ENCODE results near the gene RPGRIP1. TPM values are rescaled to one million over a fixed set of nuclear protein-coding genes. Genes with fewer than 3 reads are reported as not detected.

Gene RPGRIP1
- total RNA-seq, 1 donor from 2014 or later = not detected

- no peaks in the 10 kb centered on the region for H3K27me3 ChIP-seq (ENCODE audit: control insufficient read depth, insufficient read depth, low read length)
- H3K4me3 ChIP-seq (ENCODE audit: low read depth, low read length) = no peak overlapping the region
- H3K36me3 ChIP-seq (ENCODE audit: control insufficient read depth, insufficient read depth, low read length) = no peaks in the 10 kb centered on the region
- TF ChIP-seq, protein P1, sequence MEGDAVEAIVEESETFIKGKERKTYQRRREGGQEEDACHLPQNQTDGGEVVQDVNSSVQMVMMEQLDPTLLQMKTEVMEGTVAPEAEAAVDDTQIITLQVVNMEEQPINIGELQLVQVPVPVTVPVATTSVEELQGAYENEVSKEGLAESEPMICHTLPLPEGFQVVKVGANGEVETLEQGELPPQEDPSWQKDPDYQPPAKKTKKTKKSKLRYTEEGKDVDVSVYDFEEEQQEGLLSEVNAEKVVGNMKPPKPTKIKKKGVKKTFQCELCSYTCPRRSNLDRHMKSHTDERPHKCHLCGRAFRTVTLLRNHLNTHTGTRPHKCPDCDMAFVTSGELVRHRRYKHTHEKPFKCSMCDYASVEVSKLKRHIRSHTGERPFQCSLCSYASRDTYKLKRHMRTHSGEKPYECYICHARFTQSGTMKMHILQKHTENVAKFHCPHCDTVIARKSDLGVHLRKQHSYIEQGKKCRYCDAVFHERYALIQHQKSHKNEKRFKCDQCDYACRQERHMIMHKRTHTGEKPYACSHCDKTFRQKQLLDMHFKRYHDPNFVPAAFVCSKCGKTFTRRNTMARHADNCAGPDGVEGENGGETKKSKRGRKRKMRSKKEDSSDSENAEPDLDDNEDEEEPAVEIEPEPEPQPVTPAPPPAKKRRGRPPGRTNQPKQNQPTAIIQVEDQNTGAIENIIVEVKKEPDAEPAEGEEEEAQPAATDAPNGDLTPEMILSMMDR (IDR thresholded peaks at IDR 0.05; ENCODE audit: insufficient read depth, low read length, poor library complexity, severe bottlenecking) = no peak
- DNase-seq (ENCODE audit: low read depth) = no peak
Measured at GRCh38 chr14:21308132-21308478, 28.2 kb downstream of the RPGRIP1 start.

DNA sequence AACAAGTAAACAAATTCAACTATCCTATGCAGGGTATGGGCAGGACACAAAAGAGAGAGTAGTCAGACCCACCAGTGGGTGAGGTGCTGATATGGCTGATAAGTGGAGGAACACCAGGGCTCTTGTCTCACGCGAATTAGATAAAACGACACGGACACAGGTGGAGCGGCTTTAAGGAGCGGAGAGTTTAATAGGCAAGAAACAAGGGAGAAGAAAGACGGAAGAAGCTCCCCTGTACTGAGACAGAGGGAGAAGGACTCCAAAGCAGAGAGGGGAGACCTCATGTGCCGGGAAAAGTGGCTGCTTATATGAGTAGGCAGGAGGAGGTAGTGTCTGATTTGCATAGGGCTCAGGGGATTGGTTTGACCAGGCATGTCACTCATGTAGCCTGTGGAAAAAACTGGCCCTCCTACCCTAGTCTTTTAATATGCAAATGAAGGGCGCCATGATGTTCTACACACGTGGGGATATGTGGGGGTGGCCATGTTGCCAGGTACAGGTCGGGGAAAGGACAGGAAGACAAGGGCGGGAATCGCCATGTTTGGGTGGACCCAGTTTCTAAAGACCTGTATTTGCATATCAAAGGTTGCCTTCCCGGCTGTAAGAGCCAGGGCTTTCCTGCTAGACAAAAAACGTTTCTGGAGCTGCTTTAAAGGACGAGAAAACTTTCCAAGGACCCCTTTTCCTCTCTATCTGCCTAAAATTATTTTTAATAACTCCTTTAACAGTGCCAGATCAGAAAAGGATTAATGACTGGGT is 28.8 kb downstream of the RPGRIP1 start:
- Histone ChIP-seq H3K36me3 (ENCODE audit: control insufficient read depth, insufficient read depth, low read length) (no peaks in the 10 kb centered on the region), H3K27me3 (ENCODE audit: control insufficient read depth, insufficient read depth, low read length) (no peaks in the 10 kb centered on the region), H3K4me3 (ENCODE audit: low read depth, low read length) (peak overlapping the region; percentile 31)
- DNase-seq (ENCODE audit: low read depth) = peak; percentile 83
- TF ChIP-seq, protein P1 (IDR thresholded peaks at IDR 0.05; ENCODE audit: insufficient read depth, low read length, poor library complexity, severe bottlenecking) = no peak

- DNase-seq (ENCODE audit: low read depth) = no peak
- TF ChIP-seq, protein P1 (IDR thresholded peaks at IDR 0.05; ENCODE audit: insufficient read depth, low read length, poor library complexity, severe bottlenecking) = no peak
- Histone ChIP-seq H3K4me3 (ENCODE audit: low read depth, low read length) (no peak overlapping the region), H3K27me3 (ENCODE audit: control insufficient read depth, insufficient read depth, low read length) (no peaks in the 10 kb centered on the region), H3K36me3 (ENCODE audit: control insufficient read depth, insufficient read depth, low read length) (no peaks in the 10 kb centered on the region)
Measured at GRCh38 chr14:21309238-21309636, 29.4 kb downstream of the RPGRIP1 start.

- TF ChIP-seq, protein P1 (IDR thresholded peaks at IDR 0.05; ENCODE audit: insufficient read depth, low read length, poor library complexity, severe bottlenecking) = no peak
- no peak for DNase-seq (ENCODE audit: low read depth)
- Histone ChIP-seq H3K27me3 (ENCODE audit: control insufficient read depth, insufficient read depth, low read length) (no peaks in the 10 kb centered on the region), H3K36me3 (ENCODE audit: control insufficient read depth, insufficient read depth, low read length) (no peaks in the 10 kb centered on the region), H3K4me3 (ENCODE audit: low read depth, low read length) (no peak overlapping the region)
Measured at GRCh38 chr14:21309956-21310355, 30.1 kb downstream of the RPGRIP1 start.

DNA sequence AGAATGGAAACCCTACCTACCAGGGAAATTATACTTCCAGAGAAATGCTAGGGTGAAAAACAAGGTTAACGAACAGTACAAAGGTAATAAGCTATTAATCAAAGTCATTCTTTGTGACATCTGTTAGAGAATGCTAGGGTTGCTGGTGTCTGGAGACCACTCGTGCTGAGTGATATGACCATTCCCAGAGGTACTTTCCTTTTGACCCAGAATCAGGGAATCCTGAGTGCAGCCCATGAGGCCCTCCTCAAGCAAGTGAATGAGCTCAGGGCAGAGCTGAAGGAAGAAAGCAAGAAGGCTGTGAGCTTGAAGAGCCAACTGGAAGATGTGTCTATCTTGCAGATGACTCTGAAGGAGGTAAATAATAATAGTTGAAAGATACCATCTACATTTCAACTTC is 31.7 kb downstream of the RPGRIP1 start:
- DNase-seq (ENCODE audit: low read depth) = no peak
- H3K4me3 ChIP-seq (ENCODE audit: low read depth, low read length) = no peak overlapping the region
- no peaks in the 10 kb centered on the region for H3K36me3 ChIP-seq (ENCODE audit: control insufficient read depth, insufficient read depth, low read length)
- TF ChIP-seq, protein P1 (IDR thresholded peaks at IDR 0.05; ENCODE audit: insufficient read depth, low read length, poor library complexity, severe bottlenecking) = no peak
- no peaks in the 10 kb centered on the region for H3K27me3 ChIP-seq (ENCODE audit: control insufficient read depth, insufficient read depth, low read length)

DNA sequence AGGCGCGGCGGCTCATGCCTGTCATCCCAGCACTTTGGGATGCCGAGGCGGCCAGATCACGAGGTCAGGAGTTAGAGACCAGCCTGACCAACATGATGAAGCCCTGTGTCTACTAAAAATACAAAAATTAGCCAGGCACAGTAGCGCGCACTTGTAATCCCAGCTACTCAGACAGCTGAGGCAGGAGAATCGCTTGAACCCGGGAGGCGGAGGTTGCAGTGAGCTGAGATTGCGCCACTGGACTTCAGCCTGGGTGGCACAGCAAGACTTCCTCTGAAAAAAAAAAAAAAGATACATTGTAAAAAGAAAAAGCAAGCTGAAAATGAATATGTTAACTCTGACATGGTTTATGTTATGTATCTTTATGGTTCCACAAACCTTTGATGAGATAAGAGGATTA is 33.6 kb downstream of the RPGRIP1 start:
- Histone ChIP-seq H3K36me3 (ENCODE audit: control insufficient read depth, insufficient read depth, low read length) (no peaks in the 10 kb centered on the region), H3K27me3 (ENCODE audit: control insufficient read depth, insufficient read depth, low read length) (no peaks in the 10 kb centered on the region), H3K4me3 (ENCODE audit: low read depth, low read length) (no peak overlapping the region)
- TF ChIP-seq, protein P1 (IDR thresholded peaks at IDR 0.05; ENCODE audit: insufficient read depth, low read length, poor library complexity, severe bottlenecking) = no peak
- no peak for DNase-seq (ENCODE audit: low read depth)

Measured in kidney epithelial cell (primary cell).